ENCODE measurements around the gene TMEM233. TPM values are rescaled to one million over a fixed set of nuclear protein-coding genes. Genes with fewer than 3 reads are reported as not detected.

Gene TMEM233
- polyA plus RNA-seq, 1 donor from 2014 or later: not detected

GRCh38 chr12:119546340-119546739 is 47.2 kb upstream of the TMEM233 start:
- H3K27me3 ChIP-seq (ENCODE audit: insufficient read depth, low read depth, low read length): no peaks in the 10 kb centered on the region
- no peaks in the 10 kb centered on the region for H3K36me3 ChIP-seq (ENCODE audit: insufficient read depth, low read length)
- H3K79me2 ChIP-seq (replicated peaks; ENCODE audit: insufficient read depth, low read length): no peaks in the 10 kb centered on the region
- H2AFZ ChIP-seq (ENCODE audit: low read depth, low read length): no peak overlapping the region
- H3K9ac ChIP-seq (ENCODE audit: low read length): no peak overlapping the region
- H4K20me1 ChIP-seq (ENCODE audit: insufficient read depth): no peaks in the 10 kb centered on the region
- no peak overlapping the region for H3K4me3 ChIP-seq (ENCODE audit: low read length)
- TF ChIP-seq SMC3 (conservative IDR thresholded peaks at IDR 0.05; ENCODE audit: poor library complexity) (no peak), EZH2 (IDR thresholded peaks at IDR 0.05; ENCODE audit: borderline replicate concordance, insufficient read depth, low read length, poor library complexity, severe bottlenecking) (no peak), EP300 (conservative IDR thresholded peaks at IDR 0.05; ENCODE audit: poor library complexity, severe bottlenecking) (no peak), POLR2AphosphoS5 (IDR thresholded peaks at IDR 0.05) (no peak), CTCF (IDR thresholded peaks at IDR 0.05; ENCODE audit: poor library complexity, severe bottlenecking) (no peak), REST (IDR thresholded peaks at IDR 0.05; ENCODE audit: borderline replicate concordance) (no peak), MXI1 (conservative IDR thresholded peaks at IDR 0.05; ENCODE audit: poor library complexity, severe bottlenecking) (no peak), RAD21 (conservative IDR thresholded peaks at IDR 0.05) (no peak), TAF1 (IDR thresholded peaks at IDR 0.05; ENCODE audit: low read depth) (no peak)
- no peaks in the 10 kb centered on the region for H3F3A ChIP-seq (ENCODE audit: insufficient read depth, low read length, poor library complexity, severe bottlenecking)
- no peaks in the 10 kb centered on the region for H3K9me2 ChIP-seq (ENCODE audit: insufficient read depth, low read length)
- no peak overlapping the region for H3K27ac ChIP-seq (ENCODE audit: low read length)
- H3K4me2 ChIP-seq (ENCODE audit: low read length): no peak overlapping the region
- no peaks in the 10 kb centered on the region for H3K9me3 ChIP-seq (ENCODE audit: low read length)

GRCh38 chr12:119547001-119547400 is 46.6 kb upstream of the TMEM233 start:
- H3K79me2 ChIP-seq (replicated peaks; ENCODE audit: insufficient read depth, low read length): no peaks in the 10 kb centered on the region
- H3K4me2 ChIP-seq (ENCODE audit: low read length): no peak overlapping the region
- TF ChIP-seq MXI1 (conservative IDR thresholded peaks at IDR 0.05; ENCODE audit: poor library complexity, severe bottlenecking) (no peak), SMC3 (conservative IDR thresholded peaks at IDR 0.05; ENCODE audit: poor library complexity) (no peak), POLR2AphosphoS5 (IDR thresholded peaks at IDR 0.05) (no peak), EZH2 (IDR thresholded peaks at IDR 0.05; ENCODE audit: borderline replicate concordance, insufficient read depth, low read length, poor library complexity, severe bottlenecking) (no peak), CTCF (IDR thresholded peaks at IDR 0.05; ENCODE audit: poor library complexity, severe bottlenecking) (no peak), RAD21 (conservative IDR thresholded peaks at IDR 0.05) (no peak), EP300 (conservative IDR thresholded peaks at IDR 0.05; ENCODE audit: poor library complexity, severe bottlenecking) (no peak), TAF1 (IDR thresholded peaks at IDR 0.05; ENCODE audit: low read depth) (no peak), REST (IDR thresholded peaks at IDR 0.05; ENCODE audit: borderline replicate concordance) (no peak)
- H3K36me3 ChIP-seq (ENCODE audit: insufficient read depth, low read length): no peaks in the 10 kb centered on the region
- H3K9me3 ChIP-seq (ENCODE audit: low read length): no peaks in the 10 kb centered on the region
- no peak overlapping the region for H3K9ac ChIP-seq (ENCODE audit: low read length)
- no peak overlapping the region for H2AFZ ChIP-seq (ENCODE audit: low read depth, low read length)
- H3F3A ChIP-seq (ENCODE audit: insufficient read depth, low read length, poor library complexity, severe bottlenecking): no peaks in the 10 kb centered on the region
- H4K20me1 ChIP-seq (ENCODE audit: insufficient read depth): no peaks in the 10 kb centered on the region
- no peak overlapping the region for H3K27ac ChIP-seq (ENCODE audit: low read length)
- H3K4me3 ChIP-seq (ENCODE audit: low read length): no peak overlapping the region
- no peaks in the 10 kb centered on the region for H3K27me3 ChIP-seq (ENCODE audit: insufficient read depth, low read depth, low read length)
- H3K9me2 ChIP-seq (ENCODE audit: insufficient read depth, low read length): no peaks in the 10 kb centered on the region
